K562 (cell line): Measurements from ENCODE around the gene ANTKMT. TPM values are rescaled to one million over a fixed set of nuclear protein-coding genes. Genes with fewer than 3 reads are reported as not detected.
A peak's percentile ranks its signal among the peaks of the same experiment; 100 is the strongest.

Experiments
- CTBP1 ChIP-seq: fragments of 450-650 bp; IDR thresholded peaks from 2 replicates; pipeline ENCODE4 v1.6.1; 2016; ENCODE audit warnings: borderline replicate concordance
- MXI1 ChIP-seq: IDR thresholded peaks from 2 replicates; pipeline ENCODE4 v1.6.1; 2011; ENCODE audit warnings: low read depth, mild to moderate bottlenecking, improper control_type of control experiment, low read length
- NFYB ChIP-seq: IDR thresholded peaks from 2 replicates; pipeline ENCODE4 v1.6.1; 2011; ENCODE audit warnings: mild to moderate bottlenecking, moderate library complexity; ENCODE audit not compliant: insufficient read length; ENCODE audit errors: extremely low read depth
- NR2F6 ChIP-seq: fragments of 450-650 bp; formaldehyde crosslinking; IDR thresholded peaks from 2 replicates; pipeline ENCODE4 v1.4.0; 2020; ENCODE audit warnings: mild to moderate bottlenecking
- PCBP2 ChIP-seq: fragments of 200-400 bp; formaldehyde crosslinking; IDR thresholded peaks from 2 replicates; pipeline ENCODE4 v1.6.1; 2018; ENCODE audit warnings: low read length, low read depth, mild to moderate bottlenecking, moderate library complexity; ENCODE audit not compliant: poor library complexity, severe bottlenecking
- STAG1 ChIP-seq: sonication (generic); formaldehyde crosslinking; IDR thresholded peaks from 2 replicates; pipeline ENCODE4 v1.5.0; 2020; ENCODE audit warnings: missing genetic modification reagents, borderline replicate concordance
- TAF1 ChIP-seq: IDR thresholded peaks from 2 replicates; pipeline ENCODE4 v1.6.1; 2011; ENCODE audit warnings: mild to moderate bottlenecking, low read length, moderate library complexity; ENCODE audit not compliant: insufficient read depth, control insufficient read depth, severe bottlenecking; ENCODE audit errors: extremely low read depth
- TFAM ChIP-seq: fragments of 250-450 bp; sonication (Bioruptor Pico); conservative IDR thresholded peaks from 2 replicates; pipeline ENCODE4 v1.5.0; 2021; ENCODE audit warnings: mild to moderate bottlenecking, moderate library complexity
- U2AF2 ChIP-seq: fragments of 200-400 bp; formaldehyde crosslinking; optimal IDR thresholded peaks from 2 replicates; pipeline ENCODE3; 2017; ENCODE audit warnings: low read depth, mild to moderate bottlenecking, low read length
- ZC3H4 ChIP-seq: sonication (generic); formaldehyde crosslinking; IDR thresholded peaks from 2 replicates; pipeline ENCODE4 v1.9.0; 2021; ENCODE audit warnings: missing genetic modification reagents, borderline replicate concordance
- ZNF507 ChIP-seq: conservative IDR thresholded peaks from 2 replicates; pipeline ENCODE4 v1.6.1; 2017; ENCODE audit warnings: missing genetic modification characterization, missing compliant biosample characterization
- polyA plus RNA-seq, 8 experiments: library from polyadenylated mRNA; depleted of rRNA in 4 of 8; stranded (reverse) in 5 of 8; unstranded in 3 of 8; fragments of >200 nt; fragmentation: Nextera tagmentation in 2 of 8; fragmentation: Illumina TruSeq in 1 of 8; extraction: Ambion mirVana in 2 of 8; extraction: Trizol in 1 of 8; gene quantifications; 2 replicates each; pipeline versions ENCODE4 v1.2.1 to v1.2.3, GENCODE V29; 2011 to 2014; ENCODE audit warnings: inconsistent platforms in 1 of 8, missing spikeins in 1 of 8
- total RNA-seq, 7 experiments: library from RNA; depleted of rRNA in 6 of 7; stranded (reverse); fragments of >200 nt in 6 of 7; fragmentation: Illumina TruSeq in 2 of 7; extraction: Trizol in 2 of 7; gene quantifications; 2 replicates each; pipeline versions ENCODE4 v1.2.1 to v1.2.3, GENCODE V29; 2011 to 2021; ENCODE audit warnings: low replicate concordance in 1 of 7
- TF ChIP-seq, protein P1 (sequence below): sonication (generic); formaldehyde crosslinking; IDR thresholded peaks from 2 replicates; pipeline ENCODE4 v1.8.1; 2023; ENCODE audit warnings: mild to moderate bottlenecking, missing genetic modification reagents
- TF ChIP-seq, protein P2 (sequence below): fragments of 250-450 bp; sonication (Bioruptor Pico); IDR thresholded peaks from 2 replicates; pipeline ENCODE4 v1.5.0; 2022; ENCODE audit warnings: mild to moderate bottlenecking
- TF ChIP-seq, protein P3 (sequence below): conservative IDR thresholded peaks from 2 replicates; pipeline ENCODE4 v1.6.1; 2011; ENCODE audit warnings: low read depth, mild to moderate bottlenecking, low read length; ENCODE audit not compliant: control insufficient read depth
- TF ChIP-seq, protein P4 (sequence below): fragments of 450-650 bp; IDR thresholded peaks from 2 replicates; pipeline ENCODE4 v1.6.1; 2016

Gene ANTKMT
- total and polyA plus RNA-seq, 9 of the 15 experiments (the other 6 are each of a cell fraction or from before 2014, with no cell fraction given), result 0.58 to 217 (median 19.1) TPM

DNA sequence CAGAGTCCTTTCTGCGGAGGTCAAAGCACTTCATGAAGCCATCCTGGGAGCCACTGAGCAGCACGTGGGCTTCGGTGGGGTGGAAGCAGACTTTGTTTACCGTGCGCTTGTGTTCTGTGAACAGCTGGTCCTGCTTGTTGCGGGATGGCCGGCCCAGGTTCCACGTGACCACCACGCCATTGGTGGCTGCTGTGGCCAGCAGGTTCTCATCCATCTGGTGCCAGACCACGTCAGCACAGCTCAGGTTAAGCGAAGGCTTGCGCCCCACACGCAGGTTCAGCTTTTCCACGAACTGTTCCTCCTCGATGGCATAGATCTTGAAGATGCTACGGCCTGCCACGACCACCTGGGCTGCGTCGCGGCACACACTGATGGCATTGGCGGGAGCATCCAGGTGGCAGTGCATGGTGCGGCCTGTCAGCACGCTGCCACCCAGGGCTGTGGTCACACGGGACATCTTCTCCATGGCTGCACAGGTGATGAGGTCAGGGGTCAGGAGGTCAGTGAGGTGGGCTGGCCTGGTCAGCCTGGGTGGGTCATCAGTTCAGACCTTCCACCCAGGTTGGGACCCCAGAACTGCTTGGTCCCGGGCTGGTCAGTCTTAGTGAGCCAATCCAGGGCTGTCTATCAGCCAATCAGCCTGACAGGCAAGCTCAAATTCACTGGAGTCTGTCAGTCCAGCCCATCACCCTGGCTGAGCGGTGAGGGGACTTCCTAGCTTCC lies 31.6 kb upstream of the ANTKMT start (continued):
- TF ChIP-seq U2AF2, result no peak
- TF ChIP-seq, protein P1, sequence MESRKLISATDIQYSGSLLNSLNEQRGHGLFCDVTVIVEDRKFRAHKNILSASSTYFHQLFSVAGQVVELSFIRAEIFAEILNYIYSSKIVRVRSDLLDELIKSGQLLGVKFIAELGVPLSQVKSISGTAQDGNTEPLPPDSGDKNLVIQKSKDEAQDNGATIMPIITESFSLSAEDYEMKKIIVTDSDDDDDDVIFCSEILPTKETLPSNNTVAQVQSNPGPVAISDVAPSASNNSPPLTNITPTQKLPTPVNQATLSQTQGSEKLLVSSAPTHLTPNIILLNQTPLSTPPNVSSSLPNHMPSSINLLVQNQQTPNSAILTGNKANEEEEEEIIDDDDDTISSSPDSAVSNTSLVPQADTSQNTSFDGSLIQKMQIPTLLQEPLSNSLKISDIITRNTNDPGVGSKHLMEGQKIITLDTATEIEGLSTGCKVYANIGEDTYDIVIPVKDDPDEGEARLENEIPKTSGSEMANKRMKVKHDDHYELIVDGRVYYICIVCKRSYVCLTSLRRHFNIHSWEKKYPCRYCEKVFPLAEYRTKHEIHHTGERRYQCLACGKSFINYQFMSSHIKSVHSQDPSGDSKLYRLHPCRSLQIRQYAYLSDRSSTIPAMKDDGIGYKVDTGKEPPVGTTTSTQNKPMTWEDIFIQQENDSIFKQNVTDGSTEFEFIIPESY (CRISPR knock-in tag), result peak; percentile 67; the same call in 1 of the 2 replicates
- TF ChIP-seq TFAM (CRISPR knock-in tag), result no peak
- TF ChIP-seq, protein P2, sequence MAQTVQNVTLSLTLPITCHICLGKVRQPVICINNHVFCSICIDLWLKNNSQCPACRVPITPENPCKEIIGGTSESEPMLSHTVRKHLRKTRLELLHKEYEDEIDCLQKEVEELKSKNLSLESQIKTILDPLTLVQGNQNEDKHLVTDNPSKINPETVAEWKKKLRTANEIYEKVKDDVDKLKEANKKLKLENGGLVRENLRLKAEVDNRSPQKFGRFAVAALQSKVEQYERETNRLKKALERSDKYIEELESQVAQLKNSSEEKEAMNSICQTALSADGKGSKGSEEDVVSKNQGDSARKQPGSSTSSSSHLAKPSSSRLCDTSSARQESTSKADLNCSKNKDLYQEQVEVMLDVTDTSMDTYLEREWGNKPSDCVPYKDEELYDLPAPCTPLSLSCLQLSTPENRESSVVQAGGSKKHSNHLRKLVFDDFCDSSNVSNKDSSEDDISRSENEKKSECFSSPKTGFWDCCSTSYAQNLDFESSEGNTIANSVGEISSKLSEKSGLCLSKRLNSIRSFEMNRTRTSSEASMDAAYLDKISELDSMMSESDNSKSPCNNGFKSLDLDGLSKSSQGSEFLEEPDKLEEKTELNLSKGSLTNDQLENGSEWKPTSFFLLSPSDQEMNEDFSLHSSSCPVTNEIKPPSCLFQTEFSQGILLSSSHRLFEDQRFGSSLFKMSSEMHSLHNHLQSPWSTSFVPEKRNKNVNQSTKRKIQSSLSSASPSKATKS (CRISPR knock-in tag), result no peak
- no peak for TF ChIP-seq TAF1
- TF ChIP-seq ZNF507 (tag), result no peak
- TF ChIP-seq PCBP2, result no peak
- TF ChIP-seq NR2F6 (CRISPR knock-in tag), result 0 out of 2 replicates have a peak, but pooled peaks have one; percentile 44
- TF ChIP-seq, protein P3, sequence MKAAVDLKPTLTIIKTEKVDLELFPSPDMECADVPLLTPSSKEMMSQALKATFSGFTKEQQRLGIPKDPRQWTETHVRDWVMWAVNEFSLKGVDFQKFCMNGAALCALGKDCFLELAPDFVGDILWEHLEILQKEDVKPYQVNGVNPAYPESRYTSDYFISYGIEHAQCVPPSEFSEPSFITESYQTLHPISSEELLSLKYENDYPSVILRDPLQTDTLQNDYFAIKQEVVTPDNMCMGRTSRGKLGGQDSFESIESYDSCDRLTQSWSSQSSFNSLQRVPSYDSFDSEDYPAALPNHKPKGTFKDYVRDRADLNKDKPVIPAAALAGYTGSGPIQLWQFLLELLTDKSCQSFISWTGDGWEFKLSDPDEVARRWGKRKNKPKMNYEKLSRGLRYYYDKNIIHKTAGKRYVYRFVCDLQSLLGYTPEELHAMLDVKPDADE, result 0 out of 2 replicates have a peak, but pooled peaks have one; percentile 18
- TF ChIP-seq CTBP1, result no peak
- 0 out of 2 replicates have a peak, but pooled peaks have one; percentile 34 for TF ChIP-seq ZC3H4
- TF ChIP-seq MXI1, result no peak
- 0 out of 2 replicates have a peak, but pooled peaks have one; percentile 6 for TF ChIP-seq STAG1 (CRISPR knock-in tag)
- TF ChIP-seq NFYB, result no peak
- TF ChIP-seq, protein P4, sequence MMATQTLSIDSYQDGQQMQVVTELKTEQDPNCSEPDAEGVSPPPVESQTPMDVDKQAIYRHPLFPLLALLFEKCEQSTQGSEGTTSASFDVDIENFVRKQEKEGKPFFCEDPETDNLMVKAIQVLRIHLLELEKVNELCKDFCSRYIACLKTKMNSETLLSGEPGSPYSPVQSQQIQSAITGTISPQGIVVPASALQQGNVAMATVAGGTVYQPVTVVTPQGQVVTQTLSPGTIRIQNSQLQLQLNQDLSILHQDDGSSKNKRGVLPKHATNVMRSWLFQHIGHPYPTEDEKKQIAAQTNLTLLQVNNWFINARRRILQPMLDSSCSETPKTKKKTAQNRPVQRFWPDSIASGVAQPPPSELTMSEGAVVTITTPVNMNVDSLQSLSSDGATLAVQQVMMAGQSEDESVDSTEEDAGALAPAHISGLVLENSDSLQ, result peak; percentile 44; the same call in 1 of the 2 replicates
